Measurements from ENCODE around the gene TNFRSF1A.

The TNFRSF1A gene

DNA sequence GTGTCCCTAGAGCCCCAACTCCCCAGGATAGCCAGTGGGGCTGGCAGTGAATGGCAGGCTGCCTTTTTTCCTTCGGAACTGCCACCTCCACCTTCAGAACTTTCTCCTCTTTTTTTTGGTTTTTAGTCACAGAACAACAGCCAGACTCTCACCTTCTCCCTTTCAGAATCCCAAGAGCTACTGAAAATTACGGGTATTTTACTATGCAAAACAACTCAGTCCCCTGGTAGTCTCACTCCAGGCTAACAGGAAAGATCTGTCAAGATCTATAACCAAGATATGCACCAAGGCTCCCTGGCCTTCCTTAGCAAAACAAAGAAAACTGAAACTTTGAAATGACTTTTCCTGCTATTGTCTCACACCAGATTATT is 18.9 kb downstream of the TNFRSF1A start:
- no peak for DNase-seq (ENCODE audit: low read depth)
- H3K4me3 ChIP-seq (ENCODE audit: low read depth, low read length) = no peak overlapping the region
- TF ChIP-seq, protein P1, sequence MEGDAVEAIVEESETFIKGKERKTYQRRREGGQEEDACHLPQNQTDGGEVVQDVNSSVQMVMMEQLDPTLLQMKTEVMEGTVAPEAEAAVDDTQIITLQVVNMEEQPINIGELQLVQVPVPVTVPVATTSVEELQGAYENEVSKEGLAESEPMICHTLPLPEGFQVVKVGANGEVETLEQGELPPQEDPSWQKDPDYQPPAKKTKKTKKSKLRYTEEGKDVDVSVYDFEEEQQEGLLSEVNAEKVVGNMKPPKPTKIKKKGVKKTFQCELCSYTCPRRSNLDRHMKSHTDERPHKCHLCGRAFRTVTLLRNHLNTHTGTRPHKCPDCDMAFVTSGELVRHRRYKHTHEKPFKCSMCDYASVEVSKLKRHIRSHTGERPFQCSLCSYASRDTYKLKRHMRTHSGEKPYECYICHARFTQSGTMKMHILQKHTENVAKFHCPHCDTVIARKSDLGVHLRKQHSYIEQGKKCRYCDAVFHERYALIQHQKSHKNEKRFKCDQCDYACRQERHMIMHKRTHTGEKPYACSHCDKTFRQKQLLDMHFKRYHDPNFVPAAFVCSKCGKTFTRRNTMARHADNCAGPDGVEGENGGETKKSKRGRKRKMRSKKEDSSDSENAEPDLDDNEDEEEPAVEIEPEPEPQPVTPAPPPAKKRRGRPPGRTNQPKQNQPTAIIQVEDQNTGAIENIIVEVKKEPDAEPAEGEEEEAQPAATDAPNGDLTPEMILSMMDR (IDR thresholded peaks at IDR 0.05; ENCODE audit: control insufficient read depth, extremely low read depth, insufficient read depth) = no peak

DNA sequence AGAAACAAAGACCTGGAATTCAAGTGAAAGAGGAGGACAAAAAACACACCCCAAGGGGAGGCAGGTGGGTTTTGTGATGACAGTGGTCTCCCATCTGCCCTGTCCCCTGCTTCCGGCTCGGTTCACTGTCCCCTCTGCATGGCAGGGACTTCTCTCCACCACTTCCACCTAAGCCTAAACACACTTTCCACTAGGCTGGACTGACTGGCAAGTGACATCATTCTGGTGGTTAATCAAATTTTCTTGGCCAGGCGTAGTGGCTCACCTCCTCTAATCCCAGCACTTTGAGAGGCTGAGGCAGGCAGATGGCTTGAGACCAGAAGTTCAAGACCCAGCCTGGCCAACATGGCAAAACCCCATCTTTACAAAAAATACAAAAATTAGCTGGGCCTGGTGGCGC is 19.5 kb downstream of the TNFRSF1A start:
- no peak for DNase-seq (ENCODE audit: low read depth)
- no peak overlapping the region for H3K4me3 ChIP-seq (ENCODE audit: low read depth, low read length)
- TF ChIP-seq, protein P1 (IDR thresholded peaks at IDR 0.05; ENCODE audit: control insufficient read depth, extremely low read depth, insufficient read depth) = no peak

DNA sequence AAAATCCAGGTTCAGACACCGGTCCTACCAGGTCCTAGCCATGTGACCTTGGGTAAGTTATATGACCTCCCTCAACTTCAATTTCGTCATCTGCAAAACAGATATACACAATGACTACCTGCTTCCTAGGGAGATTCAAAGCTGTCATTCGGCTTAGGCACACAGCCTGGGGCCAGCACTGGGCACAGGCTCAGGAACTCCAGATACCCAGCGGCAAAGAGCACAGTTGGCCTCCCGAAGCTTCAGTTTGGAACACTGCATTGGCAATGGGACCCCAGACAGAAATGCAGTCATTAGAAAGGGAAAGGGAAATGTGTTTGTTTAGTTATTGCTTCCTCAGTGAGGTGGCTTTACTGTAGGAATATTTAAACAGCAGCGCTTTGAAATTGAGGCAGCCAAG is 20.0 kb downstream of the TNFRSF1A start:
- H3K4me3 ChIP-seq (ENCODE audit: low read depth, low read length) = no peak overlapping the region
- TF ChIP-seq, protein P1 (IDR thresholded peaks at IDR 0.05; ENCODE audit: control insufficient read depth, extremely low read depth, insufficient read depth) = no peak
- DNase-seq (ENCODE audit: low read depth) = peak; percentile 78

DNA sequence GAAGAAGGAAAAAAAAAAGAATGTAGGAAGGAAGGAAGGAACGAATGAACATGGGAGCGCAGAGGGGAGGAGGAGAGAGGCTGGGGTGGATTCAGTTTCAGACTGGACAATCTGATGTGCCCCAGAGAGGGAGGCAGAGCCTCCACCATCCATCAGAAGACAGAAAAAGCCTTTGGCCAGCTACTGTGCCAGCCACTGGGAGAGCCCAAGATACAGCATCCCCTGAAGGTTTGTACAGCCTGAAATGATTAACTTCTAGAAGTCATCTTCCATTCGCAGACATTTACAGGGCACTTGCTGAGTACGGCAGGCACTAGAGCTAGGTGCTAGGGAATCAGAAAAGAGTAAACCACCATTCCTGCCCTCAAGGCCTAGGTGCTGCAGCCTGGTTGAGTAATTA is 22.4 kb downstream of the TNFRSF1A start:
- DNase-seq (ENCODE audit: low read depth) = no peak
- no peak overlapping the region for H3K4me3 ChIP-seq (ENCODE audit: low read depth, low read length)
- TF ChIP-seq, protein P1 (IDR thresholded peaks at IDR 0.05; ENCODE audit: control insufficient read depth, extremely low read depth, insufficient read depth) = no peak

DNA sequence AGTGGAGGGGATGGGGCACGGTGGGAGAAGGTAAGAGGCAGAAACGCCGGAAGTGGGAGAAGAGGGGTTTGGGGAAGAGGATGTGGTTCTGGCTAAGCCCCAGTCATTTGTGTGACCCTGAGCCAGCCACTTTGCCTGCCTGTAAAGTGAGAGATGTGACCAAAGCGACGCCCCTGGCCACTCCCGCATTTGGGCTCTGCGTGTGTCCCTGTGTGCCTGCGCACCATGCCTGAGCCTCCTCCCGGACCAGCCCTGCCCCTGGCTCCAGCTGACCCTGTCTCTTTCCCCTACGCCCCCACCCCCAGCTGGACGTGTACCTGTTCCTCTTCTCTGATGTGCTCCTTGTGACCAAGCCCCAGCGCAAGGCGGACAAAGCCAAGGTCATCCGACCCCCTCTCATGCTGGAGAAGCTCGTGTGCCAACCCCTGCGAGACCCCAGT is 23.4 kb downstream of the TNFRSF1A start:
- no peak for DNase-seq (ENCODE audit: low read depth)
- TF ChIP-seq, protein P1 (IDR thresholded peaks at IDR 0.05; ENCODE audit: control insufficient read depth, extremely low read depth, insufficient read depth) = no peak
- no peak overlapping the region for H3K4me3 ChIP-seq (ENCODE audit: low read depth, low read length)

DNA sequence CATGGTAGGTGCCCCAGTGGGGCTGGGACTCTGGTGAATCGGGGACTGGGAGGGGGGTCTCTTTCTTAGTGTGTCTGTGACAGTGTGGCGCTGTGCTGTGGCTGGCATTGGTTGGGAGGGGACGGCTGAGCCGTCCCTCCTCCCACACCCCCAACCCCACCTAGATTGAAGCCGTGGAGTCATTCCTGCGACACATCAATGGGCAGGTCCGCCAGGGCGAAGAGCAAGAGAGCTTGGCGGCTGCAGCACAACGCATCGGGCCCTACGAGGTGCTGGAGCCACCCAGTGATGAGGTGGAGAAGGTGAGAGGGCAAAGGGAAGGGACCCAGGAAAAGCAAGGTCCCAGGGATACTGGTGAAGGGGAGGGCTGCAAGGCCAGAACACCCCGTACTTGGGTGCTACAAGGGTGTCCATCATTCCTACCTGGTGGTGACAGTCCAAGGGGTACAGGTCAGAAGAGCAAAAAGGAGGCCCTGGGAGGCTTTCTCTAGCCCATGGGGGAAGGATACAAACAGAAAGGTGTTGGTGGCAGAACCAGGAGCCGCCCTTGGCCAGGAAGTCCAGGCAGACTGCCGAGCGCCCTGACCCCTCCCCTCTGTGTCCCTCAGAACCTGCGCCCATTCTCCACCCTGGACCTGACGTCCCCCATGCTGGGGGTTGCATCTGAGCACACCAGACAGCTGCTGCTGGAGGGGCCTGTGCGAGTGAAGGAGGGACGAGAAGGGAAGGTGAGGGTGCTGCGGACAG is 24.0 kb downstream of the TNFRSF1A start:
- TF ChIP-seq, protein P1 (IDR thresholded peaks at IDR 0.05; ENCODE audit: control insufficient read depth, extremely low read depth, insufficient read depth) = no peak
- no peak for DNase-seq (ENCODE audit: low read depth)

More for the DNA sequence above, 24.0 kb downstream of the TNFRSF1A start:
- no peak overlapping the region for H3K4me3 ChIP-seq (ENCODE audit: low read depth, low read length)

Data from LNCaP clone FGC (cell line).